GM18505 (cell line): ENCODE data around the gene HS3ST6.
"Not testable (repeated sequence)": the region's sequence is repeated elsewhere in the genome, so short reads cannot be mapped to it uniquely, and the experiment has no call there.

ENCODE experiments used
- ATAC-seq: cut with Tn5 transposase; IDR thresholded peaks from one replicate; pipeline ENCODE4 v1.9.1; 2021; ENCODE audit not compliant: unreplicated experiment
- POLR2A ChIP-seq: IDR thresholded peaks from 4 replicates; pipeline ENCODE4 v1.6.1; 2011; ENCODE audit warnings: borderline replicate concordance; ENCODE audit not compliant: insufficient read depth, insufficient read length; ENCODE audit errors: extremely low read depth

The HS3ST6 gene

DNA sequence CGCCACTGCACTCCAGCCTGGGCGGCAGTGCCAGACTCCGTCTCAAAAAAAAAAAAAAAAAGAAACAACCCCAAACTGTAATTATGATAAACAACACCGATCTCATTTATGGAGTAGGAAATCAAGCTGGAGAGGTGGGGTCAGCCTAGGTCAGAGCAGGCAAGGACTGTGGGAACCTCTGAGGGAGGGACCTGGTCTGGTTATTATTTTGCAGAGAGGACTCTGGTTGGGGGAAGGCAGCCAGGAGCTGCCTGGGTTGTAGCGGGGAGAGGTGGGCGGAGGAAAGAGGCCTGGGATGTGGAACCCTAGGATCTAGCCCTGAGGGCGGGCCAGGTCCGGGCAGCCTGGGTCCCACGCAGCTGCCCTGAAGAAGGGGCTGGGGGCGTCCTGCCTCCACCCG is 10.9 kb upstream of the HS3ST6 start:
- peak; percentile 8 for ATAC-seq
- no peak for TF ChIP-seq POLR2A

DNA sequence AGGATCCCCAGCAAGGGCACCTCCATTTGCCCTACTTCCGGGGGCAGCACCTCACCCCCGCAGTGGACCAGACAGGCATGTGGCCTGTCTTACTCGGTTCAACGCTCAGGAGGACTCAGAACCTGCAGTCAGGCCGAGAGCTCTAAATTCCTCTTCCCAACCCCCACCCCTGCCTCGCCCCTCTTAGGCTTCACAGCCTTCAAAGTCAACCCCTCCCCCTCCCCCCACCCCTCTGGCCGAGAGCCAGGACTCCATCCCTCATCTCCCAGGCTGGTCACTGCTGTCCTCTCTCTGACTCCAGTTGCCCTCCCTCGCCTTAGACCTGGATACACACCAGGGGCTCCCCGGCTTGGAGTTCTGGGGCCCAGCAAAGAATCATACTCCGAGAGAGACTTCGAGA is 8.1 kb upstream of the HS3ST6 start:
- TF ChIP-seq POLR2A: no peak
- no peak for ATAC-seq

DNA sequence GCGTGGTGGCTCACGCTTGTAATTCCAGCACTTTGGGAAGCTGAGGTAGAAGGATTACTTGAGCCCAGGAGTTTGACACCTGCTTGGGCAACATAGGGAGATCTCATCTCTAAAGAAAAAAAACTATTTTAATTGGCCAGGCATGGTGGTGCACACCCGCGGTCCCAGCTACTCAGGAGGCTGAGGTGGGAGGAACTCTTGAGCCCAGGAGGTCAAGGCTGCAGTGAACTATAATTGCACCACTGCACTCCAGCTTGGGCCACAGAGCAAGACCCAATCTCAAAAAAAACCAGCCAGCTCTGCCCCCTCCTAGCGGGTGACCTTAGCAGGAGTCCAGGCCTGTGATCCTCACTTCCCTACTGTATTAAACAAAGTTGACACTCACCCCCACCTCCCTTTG is 5.9 kb upstream of the HS3ST6 start:
- no peak for TF ChIP-seq POLR2A

DNA sequence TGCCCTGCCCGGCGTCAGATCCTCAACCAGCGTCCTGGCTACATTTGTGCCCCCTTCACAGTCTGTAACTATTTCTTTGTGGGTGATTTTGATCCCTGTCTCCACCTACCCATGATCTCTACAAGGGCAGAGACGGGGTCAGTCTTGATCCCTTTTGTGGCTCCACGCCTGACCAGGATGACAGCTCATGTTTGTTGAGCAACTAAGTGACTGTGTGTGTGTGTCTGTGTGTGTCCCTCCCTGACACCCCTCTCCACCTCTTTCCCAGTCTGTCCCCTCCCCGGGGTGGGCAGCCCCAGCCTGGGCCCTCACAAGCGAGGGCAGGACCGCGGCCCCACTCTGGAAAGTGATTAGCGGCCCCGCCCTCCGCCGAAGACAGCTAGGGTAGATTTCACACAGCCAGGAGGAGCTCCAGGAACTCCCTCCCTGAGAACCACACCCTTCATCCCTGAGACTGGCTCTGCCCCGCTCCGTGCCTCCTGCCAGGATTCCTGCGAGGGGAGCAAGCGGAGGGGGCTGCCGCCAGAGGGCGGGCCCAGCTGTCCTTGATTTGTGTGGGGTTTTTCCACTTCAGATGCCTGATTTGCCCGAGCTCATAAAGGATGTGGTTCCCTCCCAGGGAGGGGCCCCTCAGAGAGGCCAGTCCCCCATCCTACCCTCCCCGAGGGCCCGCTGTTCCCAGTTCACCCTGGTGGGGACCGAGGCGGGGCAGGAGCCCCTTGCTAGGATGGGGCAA is 5.3 kb upstream of the HS3ST6 start:
- no peak for ATAC-seq
- no peak for TF ChIP-seq POLR2A

More for the DNA sequence above, 5.9 kb upstream of the HS3ST6 start:
- no peak for ATAC-seq

DNA sequence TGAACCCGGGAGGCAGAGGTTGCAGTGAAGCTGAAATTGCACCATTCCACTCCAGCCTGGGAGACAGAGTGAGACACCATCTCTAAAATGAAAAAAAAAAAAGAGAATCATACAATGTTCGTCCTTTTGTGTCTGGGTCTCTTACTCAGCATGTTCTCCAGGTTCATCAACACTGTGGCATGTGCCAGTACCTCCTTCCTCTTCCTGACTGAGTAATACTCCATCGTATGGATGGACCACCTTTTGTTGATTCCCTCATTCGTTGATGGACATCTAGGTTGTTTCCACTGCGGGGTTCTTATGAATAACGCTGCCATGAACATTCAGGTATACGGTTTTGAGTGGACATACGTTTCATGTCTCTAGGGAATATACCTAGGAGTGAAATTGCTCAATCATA is 4.1 kb upstream of the HS3ST6 start:
- TF ChIP-seq POLR2A: no peak
- no peak for ATAC-seq

DNA sequence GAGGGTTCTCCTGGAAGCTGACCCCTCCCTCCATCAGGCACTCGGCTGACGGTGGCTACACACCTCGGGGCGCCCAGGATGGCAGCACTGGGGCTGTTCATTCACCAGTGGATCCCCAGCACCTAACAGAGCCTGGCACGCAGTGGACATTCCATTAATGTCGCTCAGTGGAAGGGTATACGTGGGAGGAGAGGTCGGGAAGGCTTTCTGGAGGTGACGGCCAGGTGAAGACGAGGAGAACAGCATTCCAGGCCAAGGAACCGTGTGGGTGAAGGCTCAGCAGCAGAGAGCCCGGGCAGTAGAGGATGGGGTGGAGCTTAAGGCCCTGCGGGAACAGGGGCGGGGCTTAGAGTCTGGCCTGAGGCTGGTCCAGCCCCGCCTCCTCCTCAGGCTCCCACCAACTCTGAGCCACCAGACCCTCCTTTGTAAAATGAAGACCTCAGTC is 2.5 kb upstream of the HS3ST6 start:
- no peak for TF ChIP-seq POLR2A
- no peak for ATAC-seq

DNA sequence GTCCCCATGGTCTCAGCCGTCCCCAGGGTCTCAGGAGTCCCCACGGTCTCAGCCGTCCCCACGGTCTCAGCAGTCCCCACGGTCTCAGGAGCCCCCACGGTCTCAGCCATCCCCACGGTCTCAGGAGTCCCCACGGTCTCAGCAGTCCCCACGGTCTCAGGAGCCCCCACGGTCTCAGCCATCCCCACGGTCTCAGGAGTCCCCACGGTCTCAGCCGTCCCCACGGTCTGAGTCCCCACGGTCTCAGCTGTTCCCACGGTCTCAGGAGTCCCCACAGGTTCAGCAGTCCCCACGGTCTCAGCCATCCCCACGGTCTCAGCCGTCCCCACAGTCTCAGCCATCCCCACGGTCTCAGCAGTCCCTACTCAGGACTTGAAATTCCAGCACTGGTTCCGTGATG is 1.9 kb upstream of the HS3ST6 start:
- ATAC-seq: not testable (repeated sequence)

DNA sequence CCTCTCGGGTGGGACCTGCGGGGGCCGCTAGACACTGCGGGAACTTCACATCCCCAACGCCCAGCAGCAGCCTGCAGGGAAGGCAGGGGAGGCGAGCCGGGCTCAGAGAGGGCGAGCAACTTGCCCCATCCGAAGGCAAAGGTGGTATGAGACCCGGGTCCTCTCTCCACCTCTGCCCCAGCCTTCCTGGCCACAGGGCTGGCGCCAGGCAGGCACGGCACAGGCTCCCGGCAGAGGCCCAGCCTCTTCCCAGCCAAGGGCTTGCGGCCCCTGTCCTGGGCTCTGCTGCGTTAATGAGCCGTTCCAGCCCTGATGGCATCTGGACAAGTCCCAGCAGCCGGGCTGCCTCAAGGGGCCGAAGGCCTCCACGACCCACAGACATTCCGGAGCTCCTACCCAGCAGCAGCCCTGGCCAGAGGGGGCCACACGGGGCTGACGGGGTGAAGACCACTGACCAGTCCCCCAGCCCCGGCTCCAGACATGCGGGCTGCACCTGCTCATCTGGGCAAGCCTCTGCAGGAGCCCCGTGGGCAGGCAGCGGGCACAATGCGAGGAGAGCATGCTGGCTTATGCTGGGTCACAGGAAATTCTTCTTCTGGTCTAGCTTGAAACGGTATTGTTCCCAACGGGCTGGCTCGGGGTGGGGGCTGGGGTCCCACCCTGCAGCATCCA is 1.2 kb upstream of the HS3ST6 start:
- ATAC-seq: no peak
- TF ChIP-seq POLR2A: no peak

DNA sequence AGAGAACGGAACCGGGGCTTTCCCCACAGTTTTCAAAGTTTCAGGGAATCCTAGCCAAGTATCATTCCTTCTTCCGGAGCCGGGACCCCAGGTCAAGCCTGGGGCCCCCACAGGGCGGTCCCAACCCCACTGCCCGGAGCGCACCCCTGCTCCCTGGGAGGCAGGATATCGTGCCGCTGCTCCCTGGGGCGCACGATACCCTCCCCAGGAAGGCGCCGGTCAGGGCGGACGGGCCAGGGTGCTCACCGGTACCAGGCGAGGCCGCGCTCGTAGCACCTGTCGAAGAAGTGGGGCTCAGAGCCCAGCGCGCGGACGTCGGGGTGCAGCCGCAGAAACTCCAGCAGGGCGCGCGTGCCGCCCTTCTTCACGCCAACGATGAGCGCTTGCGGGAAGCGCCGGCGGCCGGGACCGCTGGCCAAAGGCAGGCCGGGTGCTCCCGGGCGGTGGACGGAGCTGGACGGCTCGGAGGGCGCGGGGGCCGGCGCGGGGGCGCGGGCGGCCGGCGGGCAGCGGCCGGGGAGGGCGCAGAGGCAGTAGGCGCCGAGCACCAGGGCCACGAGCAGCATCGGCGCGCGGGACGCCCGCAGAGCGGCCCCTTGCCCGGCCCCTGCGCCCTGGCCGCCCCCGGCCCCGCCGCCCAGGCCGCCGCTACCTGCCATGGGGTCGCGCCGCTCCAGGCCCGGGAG is 407 bp downstream of the HS3ST6 start:
- ATAC-seq: no peak
- TF ChIP-seq POLR2A: no peak

DNA sequence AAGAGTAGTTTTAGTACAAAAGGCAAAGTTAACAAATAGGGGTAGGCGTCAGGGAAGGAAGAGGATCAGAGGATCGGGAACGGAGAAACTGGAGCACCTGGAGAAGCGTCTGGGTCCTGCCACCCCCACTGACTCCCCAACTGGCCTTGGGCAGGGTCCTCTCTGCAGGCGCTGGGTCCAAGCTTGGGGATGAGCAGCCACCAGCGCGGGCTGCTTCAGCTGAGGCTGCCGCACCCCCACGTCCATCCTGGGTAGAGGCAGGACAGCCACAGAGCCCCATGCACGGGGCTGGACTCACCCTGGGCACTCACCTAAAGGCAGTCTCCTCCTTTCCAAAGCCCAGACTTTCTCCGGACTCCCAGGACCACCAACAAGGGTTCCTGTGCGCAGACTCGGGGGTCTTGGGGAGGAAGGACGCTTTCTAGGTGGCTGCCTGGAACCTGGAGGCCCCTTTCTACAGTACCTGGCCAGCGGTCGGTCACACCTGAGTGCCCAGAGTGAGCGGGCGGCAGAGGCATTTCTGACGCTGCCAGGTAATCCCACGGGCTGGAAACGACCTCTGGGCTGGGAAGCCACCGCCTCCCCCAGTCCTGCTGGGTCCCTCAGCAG is 1.1 kb downstream of the HS3ST6 start:
- no peak for ATAC-seq
- no peak for TF ChIP-seq POLR2A

DNA sequence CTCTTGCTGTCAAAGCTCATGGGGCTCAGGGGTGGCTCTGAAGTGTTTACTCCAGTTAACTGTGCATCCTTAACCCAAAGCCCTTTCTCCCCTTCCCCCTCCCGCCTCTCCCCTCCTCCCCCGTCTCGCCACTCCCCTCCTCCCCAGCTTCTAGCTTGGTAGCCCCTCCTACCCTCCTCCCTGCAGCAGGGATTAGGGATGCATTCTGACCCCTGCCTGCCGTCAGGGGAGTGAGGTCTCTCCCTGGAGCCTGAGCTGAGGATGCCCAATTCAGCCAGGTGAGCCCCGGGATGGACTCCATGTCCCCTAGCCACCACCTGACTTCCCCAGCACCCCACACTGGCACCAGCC is 1.6 kb downstream of the HS3ST6 start:
- TF ChIP-seq POLR2A: no peak
- no peak for ATAC-seq

DNA sequence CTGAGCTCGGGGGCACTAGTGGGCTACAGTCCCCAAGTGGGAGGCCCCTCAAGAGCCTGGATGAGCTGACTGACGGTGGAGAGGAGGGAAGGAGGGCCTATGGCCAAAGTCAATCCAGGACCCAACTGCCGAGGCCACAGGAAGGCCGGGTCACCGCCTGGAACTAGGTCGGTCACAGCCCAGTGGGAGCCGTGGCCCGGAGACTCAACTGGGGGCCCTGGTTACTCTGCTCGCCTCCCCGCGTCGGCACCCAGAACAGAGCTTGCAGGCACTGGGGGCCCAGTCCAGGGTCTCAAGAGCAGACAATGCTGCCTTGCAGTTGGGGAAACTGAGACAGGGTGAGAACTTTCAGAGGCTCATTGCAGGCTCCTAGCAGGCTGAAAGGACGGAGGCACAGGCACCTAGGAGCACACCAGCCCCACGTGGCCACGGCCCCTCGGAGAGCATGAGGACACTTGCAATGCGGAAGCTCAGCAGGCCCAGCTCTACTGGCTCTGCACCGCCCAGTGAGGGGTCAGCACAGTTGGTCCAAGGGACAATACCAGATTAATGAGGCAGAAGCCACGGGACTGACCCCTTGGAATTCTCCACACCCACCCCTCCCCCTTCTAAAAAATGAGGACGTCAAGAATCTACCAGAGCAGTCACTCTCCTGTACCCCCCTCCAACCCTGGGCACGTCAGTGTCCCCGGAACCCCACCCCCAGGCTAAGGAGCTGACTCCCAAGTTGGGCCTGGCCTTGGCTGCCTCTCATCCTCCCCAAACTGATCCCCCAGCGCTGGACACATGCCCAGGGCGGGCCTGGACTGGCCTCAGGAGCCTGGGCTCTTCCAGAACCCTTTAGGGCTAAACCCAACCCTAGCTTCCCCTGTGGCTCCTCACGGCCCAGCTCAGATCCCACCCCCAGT is 2.2 kb downstream of the HS3ST6 start:
- ATAC-seq: no peak
- no peak for TF ChIP-seq POLR2A

DNA sequence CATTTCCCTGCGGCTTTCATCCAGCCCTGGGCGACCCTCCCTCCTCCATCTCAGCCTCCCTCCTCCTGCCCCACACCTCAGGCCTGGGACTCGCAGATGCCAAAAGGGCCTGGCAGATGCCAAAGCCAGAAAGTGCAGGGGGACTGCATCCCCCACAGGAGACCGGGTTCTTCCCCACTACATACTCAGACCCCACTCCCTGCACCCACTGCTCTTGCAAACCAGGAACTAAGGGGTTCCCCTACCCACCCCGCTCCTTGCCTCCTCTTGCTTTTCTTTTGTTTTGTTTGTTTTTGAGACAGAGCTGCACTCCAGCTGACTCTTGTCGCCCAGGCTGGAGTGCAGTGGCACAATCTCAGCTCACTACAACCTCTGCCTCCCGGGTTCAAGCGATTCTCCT is 3.2 kb downstream of the HS3ST6 start:
- no peak for ATAC-seq
- no peak for TF ChIP-seq POLR2A

DNA sequence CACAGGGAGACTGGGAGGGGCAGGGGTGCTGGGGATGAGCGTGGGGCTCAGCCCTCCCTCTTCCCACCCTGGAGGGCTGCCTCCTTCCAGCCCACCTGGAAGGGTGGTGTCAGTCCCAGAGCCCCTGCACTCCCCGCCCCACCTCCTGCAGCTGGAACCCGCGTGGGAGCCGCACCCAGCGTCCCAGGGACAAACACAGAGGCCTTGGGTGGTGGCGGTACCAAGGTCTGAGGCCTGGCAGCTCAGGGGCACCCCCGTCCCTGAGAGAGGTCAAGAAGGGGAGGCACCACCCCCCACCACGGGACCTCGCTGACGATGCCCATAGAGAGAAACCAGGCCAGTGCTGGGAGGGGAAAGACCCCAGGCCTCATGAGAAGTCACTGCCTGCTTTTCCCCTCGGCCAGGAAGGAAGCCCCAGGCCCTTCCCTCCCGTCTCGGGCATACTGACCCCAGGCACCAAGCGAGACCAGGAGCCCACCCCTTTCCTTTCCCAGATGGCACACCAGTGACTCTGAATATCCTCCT is 4.1 kb downstream of the HS3ST6 start:
- no peak for TF ChIP-seq POLR2A
- ATAC-seq: no peak
